DOHH2 (cell line): Measurements from ENCODE around the gene ACTMAP.
"Not testable (repeated sequence)": the region's sequence is repeated elsewhere in the genome, so short reads cannot be mapped to it uniquely, and the experiment has no call there.

Experiments
- CTCF ChIP-seq: fragments of 200-600 bp; sonication (generic); IDR thresholded peaks from one replicate; pipeline ENCODE4 v1.5.1; 2014; ENCODE audit warnings: antibody characterized with exemption, mild to moderate bottlenecking, low read depth, low read length; ENCODE audit not compliant: poor library complexity, severe bottlenecking
- EZH2phosphoT487 ChIP-seq: fragments of 200-600 bp; sonication (generic); IDR thresholded peaks from 2 replicates; pipeline ENCODE4 v1.6.1; 2017; ENCODE audit warnings: borderline replicate concordance, mild to moderate bottlenecking, antibody characterized with exemption, low read length, moderate library complexity, mixed read lengths

DNA sequence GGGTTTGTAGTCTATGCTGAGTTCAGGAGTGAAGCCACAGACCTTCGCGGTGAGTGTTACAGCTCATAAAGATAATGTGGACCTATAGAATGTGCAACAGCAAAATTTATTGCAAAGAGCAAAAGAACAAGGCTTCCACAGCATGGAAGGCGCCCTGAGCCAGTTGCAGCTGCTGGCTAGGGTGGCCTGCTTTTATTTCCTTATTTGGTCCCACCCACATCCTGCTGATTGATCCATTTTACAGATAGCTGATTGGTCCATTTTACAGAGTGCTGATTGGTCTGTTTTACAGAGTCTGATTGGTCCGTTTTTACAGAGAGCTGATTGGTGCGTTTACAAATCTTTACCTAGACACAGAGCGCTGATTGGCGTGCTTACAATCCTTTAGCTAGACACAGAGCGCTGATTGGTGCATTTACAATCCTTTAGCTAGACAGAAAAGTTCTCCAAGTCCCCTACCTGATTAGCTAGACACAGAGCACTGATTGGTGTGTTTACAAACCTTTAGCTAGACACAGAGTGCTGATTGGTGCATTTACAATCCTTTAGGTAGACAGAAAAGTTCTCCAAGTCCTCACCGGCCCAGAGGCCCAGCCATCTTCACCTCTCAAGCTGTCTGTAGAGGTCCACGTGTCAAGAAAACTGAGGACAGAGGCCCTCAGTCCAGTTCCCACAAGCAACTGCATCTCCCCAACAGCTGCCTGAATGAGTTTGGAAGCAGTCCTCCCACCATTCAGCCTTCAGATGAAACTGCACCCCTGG, 21.0 kb upstream of the ACTMAP start:
- TF ChIP-seq CTCF, EZH2phosphoT487: not testable (repeated sequence)
